GM18502 (cell line): ENCODE measurements around the gene TVP23B.
"Not testable (repeated sequence)": the region's sequence is repeated elsewhere in the genome, so short reads cannot be mapped to it uniquely, and the experiment has no call there.

Experiments
- ATAC-seq: cut with Tn5 transposase; IDR thresholded peaks from one replicate; pipeline ENCODE4 v1.9.1; 2021; ENCODE audit warnings: mild to moderate bottlenecking; ENCODE audit not compliant: unreplicated experiment, poor library complexity

TVP23B gene

DNA sequence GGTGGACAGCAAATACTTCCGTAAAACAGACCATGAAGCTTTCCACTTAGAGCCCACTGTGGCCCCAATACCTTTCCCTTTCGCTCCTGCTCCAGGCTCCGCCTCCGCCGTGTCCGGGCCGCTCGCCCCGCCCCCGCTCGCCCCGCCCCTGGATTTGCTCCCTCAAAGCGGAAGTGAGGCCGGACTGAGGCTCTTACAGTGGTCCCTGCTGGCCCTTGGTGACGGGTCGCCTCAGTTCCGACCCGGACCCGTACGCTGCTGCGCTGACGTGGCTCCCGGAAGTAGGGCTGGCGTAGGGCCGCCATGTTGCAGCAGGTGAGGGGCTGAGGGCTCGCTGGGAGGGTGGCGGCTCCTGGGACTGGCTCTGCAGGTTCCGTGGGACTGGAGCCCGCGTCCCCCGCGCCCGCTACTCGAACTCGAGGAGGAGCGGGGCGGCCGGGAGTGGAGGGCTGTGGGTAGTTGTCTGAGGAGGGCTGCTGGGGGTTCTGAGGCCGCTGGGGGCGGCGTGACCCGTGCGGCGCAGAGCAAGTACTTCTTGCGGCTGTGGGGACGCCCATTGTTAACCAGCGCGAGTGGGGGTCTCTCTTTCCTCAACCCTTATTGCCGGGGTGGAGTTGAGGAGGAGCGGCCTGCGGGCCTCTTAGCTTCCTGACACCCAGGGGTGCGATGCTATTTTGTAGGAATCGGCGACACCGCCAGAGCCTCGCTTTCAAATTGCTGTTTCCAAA lies at the start of gene TVP23B:
TVP23B (plus strand) TSS at position 193 of the 728 bp plus-strand sequence; CDS start at position 304, 111 bp downstream.
- peak; percentile 98 for ATAC-seq

DNA sequence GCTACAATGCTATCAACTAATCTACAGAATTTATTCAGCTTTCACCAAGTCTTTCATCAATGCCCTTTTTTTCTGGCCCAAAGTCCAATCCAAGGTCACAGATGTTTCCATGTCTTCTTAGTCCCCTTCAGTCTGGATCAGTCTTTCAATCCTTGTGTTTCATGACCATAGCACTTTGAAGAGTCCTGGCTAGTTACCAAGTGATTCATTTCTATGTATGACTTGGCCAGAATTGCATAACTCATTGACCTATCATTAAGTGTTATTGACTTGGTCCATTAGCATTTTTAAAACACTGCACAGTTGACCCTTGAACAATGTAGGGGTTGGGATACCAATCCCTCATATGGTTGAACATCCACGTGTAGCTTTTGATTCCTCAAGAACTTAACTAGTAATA lies 48.5 kb upstream of the TVP23B start:
- ATAC-seq, result not testable (repeated sequence)

DNA sequence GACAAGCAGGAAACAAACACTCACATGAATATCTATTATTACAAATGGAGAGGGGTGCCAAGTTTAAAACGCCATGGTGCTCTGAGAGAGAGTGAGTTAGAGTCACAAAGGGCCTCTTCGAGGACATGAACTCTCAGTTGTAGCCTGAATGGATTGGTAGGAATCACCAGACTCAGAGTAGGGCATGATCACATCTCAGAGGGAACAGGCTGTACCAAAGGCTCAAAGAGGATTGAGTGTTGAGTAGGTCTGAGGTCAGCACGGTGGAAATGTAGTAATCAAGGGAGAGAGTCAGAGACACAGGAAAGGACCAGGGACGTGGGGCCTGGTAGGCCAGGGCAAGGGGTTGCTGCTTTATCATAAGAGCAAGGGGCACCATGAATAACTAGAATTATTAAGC lies 47.6 kb upstream of the TVP23B start:
- ATAC-seq, result not testable (repeated sequence)

DNA sequence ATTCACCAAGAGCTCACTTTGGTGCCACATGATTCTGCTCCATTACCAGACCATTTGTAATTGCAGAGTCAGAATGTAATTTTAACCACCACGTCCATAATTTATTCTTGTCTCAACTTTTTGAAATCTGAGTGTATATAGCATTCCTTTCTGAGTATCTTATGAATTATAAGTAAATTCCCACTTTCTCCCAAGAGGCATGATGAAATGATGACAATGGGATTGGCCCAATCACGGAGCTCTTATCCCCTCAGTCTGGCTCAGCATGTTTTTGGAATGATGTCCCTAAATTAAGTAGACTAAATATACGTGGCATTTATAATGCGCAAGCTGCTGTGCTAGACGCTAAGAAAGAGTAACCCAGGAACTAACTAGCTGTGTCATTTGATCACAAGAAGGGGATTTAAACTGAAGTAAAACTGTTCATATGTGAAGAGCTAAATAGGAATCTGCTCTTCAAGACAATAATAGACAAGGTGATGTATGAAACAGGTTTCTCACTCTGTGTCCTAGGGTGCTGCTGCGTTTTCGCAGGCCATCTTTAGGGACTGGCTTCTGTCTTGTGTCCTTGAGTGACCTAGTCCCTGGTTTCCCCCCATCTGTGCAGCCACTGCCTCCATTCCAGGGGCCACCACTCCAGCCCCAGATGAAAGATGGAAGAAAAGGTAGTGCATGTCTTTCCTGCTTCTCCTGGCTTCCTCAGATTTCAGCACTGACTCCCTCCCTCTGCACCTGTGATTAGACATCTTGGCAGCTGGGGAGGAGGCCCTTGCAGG lies 41.2 kb upstream of the TVP23B start:
- ATAC-seq, result not testable (repeated sequence)

DNA sequence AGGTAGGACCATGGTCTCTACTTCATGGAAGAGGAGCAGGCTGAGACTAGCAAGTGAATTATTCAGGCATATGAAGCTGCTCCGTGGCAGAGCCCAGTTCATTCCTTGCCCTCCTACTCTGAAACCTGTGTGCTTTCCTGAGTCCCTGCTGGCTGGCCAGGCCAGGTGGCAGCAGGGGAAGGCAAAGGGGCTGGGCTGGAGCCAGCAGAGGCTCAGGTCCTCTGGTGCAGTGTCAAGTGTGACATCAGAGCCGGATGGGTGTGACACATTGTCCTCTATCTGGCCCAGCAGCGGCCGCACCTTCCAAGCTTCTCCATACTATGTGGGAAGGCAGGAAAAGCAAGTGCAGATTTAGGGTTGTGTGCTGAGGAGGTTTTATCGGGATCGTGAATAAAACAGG lies 39.8 kb upstream of the TVP23B start:
- ATAC-seq, result not testable (repeated sequence)

DNA sequence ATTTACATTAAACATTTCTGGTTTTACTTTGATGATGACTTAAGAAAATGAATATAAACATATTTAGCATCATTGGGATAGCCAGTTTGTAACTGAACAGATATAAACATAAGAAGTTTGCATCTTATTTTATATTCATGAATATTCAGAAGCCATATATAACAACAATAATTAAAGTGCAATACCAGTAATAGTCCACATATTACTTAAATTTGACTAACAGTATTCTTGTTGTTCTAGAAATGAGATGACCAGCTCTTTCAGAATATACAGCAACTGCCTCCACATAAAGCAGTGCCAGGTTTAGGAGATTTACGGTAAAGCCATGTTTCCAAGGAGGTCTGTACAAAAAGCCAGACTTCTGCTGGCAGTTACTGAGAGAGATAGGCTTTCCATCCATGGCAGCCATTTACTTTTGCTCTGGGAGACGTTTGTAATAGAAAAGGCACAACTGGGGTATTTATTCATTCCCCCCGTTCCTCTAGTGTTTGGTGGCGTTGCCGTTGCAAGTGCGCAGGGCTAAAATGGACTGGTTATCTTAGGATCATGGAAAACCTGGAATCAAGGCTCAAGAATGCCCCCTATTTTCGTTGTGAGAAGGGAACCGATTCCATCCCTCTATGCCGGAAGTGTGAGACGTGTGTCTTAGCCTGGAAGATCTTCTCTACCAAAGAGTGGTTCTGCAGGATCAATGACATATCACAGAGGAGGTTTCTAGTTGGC lies 37.1 kb upstream of the TVP23B start, which contains the start of gene FBXW10:
FBXW10 (plus strand) TSS at position 356 of the 723 bp plus-strand sequence; CDS start at position 547, 191 bp downstream.
- ATAC-seq, result not testable (repeated sequence)

DNA sequence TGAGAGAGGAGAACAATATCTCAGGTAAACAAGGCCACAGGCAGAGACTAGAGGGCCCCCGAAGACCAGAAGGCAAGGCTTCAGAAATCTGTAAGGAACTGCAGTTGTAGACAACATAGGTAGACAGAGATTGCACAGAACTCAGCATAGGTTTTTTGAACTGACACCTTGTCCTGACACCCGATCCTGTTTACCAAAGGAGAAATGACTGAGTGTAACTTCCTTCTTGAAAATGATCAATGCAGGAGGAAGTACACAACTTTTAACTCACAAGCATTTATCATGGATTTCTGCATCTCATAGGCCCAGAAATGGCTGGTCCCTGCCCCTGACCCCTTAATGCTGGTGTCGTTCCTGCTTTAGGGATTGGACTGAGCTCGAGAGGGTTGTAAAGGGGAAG lies 36.3 kb upstream of the TVP23B start:
- ATAC-seq, result not testable (repeated sequence)

DNA sequence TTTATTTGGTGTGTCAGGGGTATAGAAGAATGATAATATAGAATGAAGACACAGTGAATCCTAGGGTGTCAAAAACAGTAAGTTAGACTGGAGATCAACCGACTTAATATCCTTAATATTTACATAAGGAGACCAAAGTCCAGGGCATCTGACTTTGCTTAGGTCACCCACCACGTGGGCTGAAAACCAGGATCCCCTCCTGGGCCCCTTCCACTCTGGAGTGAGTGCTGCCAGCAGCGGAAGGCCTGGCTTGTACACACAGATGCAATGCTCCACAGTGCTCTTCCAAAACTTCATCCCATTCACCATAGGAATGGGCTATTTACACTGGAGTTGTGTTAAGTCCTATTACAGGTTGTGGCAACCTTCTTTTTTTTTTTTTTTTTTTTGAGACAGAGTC lies 34.4 kb upstream of the TVP23B start:
- ATAC-seq, result not testable (repeated sequence)

DNA sequence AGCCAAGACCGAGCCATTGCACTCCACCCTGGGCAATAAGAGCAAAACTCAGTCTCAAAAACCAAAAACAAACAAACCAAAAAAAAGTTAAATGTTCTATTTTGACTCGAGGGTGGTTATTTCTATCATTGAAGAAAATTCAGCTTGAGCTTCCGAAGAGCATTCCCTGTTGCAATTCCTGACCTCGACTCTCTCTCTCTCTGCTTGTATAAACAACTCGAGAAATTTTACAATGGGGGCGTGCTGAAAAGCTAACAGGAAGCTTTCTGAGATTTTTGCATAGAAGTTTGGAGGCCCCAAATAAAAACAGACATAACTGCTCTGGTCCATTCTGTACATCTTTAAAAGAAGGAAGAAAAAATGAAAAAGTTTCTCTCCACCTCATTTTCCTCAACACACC lies 33.5 kb upstream of the TVP23B start:
- not testable (repeated sequence) for ATAC-seq

DNA sequence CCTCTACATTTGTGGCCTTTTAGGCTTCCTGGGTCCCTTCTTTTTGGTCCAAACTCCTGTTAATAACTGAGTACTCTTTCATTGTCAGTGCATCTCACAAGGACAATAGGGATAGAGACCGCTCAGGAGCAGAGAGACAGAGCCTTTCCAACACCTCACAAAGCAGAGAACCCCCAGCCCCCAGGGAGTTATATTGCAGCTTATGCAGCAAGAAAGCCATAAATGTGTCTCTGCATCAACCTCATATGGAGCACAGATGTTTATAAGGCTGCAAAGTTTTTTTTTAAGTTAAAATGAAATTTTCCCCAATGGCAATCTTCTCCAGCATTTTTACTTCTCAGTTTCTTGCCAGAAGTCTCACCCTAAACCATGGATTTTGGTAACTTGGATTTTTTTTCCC lies 30.7 kb upstream of the TVP23B start:
- ATAC-seq, result not testable (repeated sequence)

DNA sequence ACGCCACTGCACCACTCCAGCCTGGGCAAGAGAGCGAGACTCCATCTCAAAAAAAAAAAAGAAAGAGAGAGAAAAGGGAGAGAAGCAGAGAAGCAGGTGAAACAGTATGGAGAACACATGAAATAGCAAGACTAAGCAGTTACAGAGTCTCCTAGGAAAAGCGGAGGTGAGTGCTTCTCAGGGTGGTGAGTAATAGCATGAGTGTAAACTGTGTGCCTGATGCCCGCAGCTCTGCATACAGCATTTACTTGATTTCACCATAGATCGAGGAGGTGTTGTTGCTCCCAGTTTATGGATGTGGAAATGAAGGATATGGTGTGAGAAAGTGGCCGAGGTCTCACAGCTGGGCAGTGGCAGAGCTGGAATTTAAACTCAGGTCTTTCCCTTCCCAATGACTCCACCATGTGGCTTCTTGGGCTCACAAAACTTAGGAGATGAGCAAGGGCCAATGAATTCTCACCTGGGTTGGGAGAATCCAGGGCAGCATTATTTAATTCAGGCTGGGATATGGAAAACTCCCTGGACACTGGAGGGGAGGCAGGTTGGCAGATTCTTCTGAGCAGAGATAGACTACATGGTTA lies 27.1 kb upstream of the TVP23B start:
- not testable (repeated sequence) for ATAC-seq

DNA sequence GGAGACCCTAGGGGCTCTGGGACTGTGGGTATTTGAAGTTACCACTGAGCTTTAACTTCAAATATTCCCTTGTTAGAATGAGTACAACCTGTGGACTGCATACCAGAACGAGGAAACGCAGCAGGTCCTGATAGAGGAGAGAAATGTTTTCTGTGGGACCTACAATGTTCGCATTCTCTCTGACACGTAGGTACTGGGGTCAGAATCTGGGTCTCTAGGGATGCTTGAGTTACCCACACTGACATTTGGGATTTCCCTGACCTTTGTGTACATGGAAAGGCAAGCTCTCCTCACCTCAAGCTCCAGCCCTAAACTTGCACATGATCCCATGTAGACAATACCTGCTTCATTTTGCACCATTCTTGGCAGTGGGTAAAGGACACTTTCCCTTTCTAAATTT lies 25.0 kb upstream of the TVP23B start:
- not testable (repeated sequence) for ATAC-seq

DNA sequence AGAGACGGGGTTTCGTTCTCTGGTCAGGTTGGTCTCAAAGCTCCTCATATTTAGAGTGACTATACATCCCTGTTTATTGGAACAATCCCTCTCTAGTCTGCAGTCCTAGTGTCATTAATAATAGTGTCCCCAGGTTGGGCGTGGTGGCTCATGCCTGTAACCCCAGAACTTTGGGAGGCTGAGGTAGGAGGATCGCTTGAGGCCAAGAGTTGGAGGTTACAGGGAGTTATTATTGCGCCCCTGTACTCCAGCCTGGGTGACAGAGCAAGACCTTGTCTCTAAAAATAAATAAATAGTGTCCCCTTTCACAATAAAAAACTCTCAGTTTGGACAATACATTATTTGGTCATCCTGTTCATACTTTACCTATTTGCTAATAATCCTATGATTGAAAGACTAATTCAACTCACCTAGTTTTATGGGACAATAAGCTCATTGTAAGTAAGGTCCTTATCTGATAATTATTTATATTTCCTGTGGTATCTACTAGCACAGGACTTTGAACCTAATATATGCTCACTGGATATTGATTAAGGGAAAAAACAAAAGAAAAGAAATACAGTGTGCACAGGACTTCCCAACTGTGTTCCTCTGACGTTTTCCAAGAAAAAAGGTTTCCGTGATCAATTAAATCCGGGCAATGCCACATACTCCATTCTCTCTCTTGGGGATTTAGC lies 23.5 kb upstream of the TVP23B start:
- not testable (repeated sequence) for ATAC-seq

DNA sequence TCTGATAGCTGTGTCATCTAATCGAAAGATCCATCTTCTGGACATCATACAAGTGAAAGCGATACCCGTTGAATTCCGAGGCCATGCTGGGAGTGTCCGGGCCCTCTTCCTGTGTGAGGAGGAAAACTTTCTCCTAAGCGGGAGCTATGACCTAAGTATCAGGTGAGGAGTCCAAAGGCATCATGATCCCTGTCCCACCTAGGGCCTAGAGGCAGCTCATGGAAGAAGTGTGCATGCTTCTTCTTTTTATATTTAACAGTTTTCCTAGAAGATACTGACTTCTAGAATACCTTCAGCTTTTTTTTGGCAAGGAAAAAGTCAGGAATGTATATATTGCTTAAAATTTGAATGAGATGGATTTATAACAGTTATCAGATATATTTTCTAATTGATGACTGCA lies 22.6 kb upstream of the TVP23B start:
- not testable (repeated sequence) for ATAC-seq

DNA sequence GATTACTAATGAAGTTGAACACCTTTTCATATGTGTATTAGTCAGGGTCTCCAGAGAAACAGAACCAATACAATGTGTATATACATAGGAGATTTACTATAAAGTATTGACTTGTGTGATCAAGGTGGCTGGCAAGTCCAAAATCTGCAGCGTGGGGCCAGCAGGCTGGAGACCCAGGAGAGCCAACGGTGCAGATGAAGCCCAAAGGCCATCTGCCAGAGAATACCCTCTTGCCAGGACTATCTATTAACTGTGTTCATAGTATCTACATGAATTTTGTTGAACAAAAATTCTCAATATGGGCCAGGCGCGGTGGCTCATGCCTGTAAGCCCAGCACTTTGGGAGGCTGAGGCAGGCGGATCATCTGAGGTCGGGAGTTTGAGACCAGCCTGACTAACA lies 20.8 kb upstream of the TVP23B start:
- not testable (repeated sequence) for ATAC-seq

DNA sequence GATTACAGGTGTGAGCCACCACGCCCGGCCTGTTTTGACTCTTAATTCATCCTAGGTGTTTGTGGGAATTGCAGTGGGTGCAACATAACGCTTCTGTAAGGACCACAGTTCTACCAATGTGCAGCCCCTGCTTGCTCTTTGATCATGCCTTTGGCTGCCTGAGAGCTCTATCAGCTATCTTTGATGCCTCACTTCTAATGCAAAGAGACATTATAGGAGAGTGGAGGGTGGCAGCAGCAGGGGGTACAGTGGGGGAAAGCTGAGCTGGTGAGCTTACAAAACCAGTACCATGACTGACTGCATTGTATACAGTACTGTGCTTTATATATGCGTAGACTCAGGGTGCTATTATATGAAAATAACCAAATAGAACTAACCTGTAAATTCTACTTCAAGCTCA lies 10.4 kb upstream of the TVP23B start:
- not testable (repeated sequence) for ATAC-seq

DNA sequence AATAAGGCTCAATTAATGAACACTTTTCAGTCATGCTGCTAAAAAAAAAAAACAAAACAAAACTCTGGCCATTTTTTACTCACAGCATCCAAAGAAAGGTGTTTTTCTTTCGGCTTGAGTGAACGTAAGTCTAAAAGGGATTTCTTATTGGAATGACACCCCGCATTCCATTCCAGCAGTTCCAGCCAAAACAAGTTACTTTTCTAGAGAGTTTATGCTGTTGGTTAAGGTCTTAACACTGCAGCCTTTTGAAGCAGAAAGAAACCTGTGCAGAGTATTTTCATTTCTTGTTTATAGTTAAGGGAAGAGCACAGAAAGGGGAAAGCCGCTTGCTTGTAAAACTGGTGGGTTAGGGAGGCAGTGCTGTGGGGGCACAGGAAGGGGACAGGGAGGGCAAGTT lies 9.9 kb upstream of the TVP23B start:
- not testable (repeated sequence) for ATAC-seq

DNA sequence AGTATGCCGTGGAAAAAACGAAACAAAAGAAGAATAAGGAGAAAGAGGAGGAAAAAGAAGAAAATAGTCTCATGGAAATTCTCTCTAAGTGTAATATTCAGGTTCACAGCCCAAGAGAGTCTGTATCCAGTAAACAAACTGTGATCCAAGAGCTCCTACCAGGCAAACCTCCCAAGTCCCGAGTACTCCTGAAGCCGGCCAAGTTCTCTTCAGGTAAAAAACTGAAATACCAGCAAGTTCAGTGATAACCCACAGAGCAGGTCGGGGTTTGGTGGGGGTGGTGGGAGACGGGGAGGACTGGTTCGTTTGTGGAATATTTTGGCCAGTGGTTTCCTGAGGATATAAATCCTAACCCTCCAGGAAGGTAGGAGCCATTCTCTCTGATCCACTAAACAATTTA lies 8.5 kb upstream of the TVP23B start:
- no peak for ATAC-seq

DNA sequence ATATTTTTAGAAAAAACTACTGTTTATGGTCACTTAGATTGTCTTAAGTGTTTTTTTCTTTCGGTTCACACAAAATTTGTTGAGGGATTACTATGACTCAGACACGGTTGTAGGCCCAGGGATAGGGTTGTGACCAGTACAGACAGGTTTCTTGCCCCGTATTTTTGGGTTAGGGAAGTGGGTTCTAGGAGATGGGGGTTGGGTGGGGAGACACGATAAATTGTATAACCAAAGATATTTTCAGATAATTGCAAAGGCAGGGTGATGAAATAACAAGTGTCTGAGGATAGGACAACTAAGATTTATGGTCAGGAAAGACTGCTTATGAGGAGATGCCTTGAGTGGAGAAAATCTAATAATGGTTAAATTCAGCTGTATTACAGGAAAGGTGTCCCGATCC lies 822 bp downstream of the TVP23B start:
- peak; percentile 16 for ATAC-seq

DNA sequence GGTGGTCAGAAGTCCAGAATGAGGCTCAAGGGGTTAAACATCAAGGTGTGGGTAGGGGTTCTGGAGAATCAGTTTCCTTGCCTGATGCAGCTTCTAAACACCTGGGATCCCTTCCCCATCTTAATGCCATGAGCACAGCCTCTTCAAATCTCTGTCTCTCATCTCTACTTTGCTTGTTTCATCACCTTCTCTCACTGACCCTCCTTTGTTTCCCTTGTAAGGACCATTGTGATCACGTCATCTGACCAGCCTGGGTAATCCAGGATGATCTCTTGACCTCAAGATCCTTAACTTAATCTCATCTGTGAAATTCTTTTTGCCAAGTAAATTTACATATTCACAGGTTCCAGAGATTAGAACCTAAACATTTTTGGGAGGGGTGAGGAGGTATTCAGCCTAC lies 5.0 kb downstream of the TVP23B start:
- not testable (repeated sequence) for ATAC-seq
